Measurements from ENCODE around the gene AVL9. TPM values are rescaled to one million over a fixed set of nuclear protein-coding genes. Genes with fewer than 3 reads are reported as not detected.

AVL9 gene
- total and polyA plus RNA-seq, 2 of the 13 experiments (the other 11 are each of a cell fraction or from before 2014, with no cell fraction given): 29.9 to 48.0 TPM

DNA sequence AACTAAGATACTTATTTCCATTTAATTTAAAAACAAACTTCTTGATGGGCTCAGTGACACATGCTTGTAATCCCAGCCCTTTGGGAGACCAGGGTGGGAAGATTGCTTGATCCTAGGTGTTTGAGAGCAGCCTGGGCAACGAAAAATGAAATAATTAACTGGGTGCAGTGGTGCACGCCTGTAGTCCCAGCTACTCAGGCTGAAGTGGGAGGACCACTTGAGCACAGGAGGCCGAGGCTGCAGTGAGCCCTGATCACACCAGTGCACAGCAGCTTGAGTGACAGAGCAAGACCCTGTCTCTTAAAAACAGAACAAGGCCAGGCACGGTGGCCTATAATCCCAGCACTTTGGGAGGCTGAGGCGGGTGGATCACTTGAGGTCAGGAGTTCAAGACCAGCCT is 37.4 kb downstream of the AVL9 start:
- in situ Hi-C loops (cut with HindIII; ENCODE audit: extremely low pct_ligation_motif_present, low pct_unique_long_range_greater_than_20kb): no loop called here
- no peak overlapping the region for H3K4me2 ChIP-seq (ENCODE audit: low read depth, low read length)
- no peak for FAIRE-seq

More for the DNA sequence above, 37.4 kb downstream of the AVL9 start:
- Histone ChIP-seq H3K4me3 (replicated peaks in 1 of 3; ENCODE audit: insufficient read depth in 1 of 3, low read depth in 2 of 3, low read length in 3 of 3) (no peak overlapping the region), H3K36me3 (replicated peaks in 1 of 2; ENCODE audit: control insufficient read depth in 1 of 2, insufficient read depth in 2 of 2, low read length in 2 of 2) (peaks cover 2 to 10% of the 10 kb centered on the region in 2 experiments; a peak in 3 of 5 replicates), H3K79me2 (ENCODE audit: insufficient read depth, low read length) (peaks cover 39% of the 10 kb centered on the region), H3K9me3 (ENCODE audit: low read length) (no peaks in the 10 kb centered on the region), H2AFZ (ENCODE audit: low read length) (no peak overlapping the region), H3K27ac (ENCODE audit: extremely low read length, insufficient read depth, low read length) (no peak overlapping the region), H4K20me1 (ENCODE audit: insufficient read depth, low read length) (0 out of 2 replicates have a peak, but pooled peaks cover 2% of the 10 kb centered on the region), H3K4me1 (ENCODE audit: insufficient read depth, low read length) (no peaks in the 10 kb centered on the region), H3K27me3 (ENCODE audit: control insufficient read depth in 1 of 2, insufficient read depth in 2 of 2, low read length in 2 of 2) (no peaks in the 10 kb centered on the region), H3K9ac (ENCODE audit: insufficient read depth, low read depth, low read length) (no peak overlapping the region)
- TF ChIP-seq PCBP2 (optimal IDR thresholded peaks at IDR 0.05; ENCODE audit: low read depth, low read length, poor library complexity, severe bottlenecking): no peak
- TF ChIP-seq, protein P1, sequence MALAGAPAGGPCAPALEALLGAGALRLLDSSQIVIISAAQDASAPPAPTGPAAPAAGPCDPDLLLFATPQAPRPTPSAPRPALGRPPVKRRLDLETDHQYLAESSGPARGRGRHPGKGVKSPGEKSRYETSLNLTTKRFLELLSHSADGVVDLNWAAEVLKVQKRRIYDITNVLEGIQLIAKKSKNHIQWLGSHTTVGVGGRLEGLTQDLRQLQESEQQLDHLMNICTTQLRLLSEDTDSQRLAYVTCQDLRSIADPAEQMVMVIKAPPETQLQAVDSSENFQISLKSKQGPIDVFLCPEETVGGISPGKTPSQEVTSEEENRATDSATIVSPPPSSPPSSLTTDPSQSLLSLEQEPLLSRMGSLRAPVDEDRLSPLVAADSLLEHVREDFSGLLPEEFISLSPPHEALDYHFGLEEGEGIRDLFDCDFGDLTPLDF (CRISPR knock-in tag; IDR thresholded peaks at IDR 0.05): no peak
- TF ChIP-seq, protein P2, sequence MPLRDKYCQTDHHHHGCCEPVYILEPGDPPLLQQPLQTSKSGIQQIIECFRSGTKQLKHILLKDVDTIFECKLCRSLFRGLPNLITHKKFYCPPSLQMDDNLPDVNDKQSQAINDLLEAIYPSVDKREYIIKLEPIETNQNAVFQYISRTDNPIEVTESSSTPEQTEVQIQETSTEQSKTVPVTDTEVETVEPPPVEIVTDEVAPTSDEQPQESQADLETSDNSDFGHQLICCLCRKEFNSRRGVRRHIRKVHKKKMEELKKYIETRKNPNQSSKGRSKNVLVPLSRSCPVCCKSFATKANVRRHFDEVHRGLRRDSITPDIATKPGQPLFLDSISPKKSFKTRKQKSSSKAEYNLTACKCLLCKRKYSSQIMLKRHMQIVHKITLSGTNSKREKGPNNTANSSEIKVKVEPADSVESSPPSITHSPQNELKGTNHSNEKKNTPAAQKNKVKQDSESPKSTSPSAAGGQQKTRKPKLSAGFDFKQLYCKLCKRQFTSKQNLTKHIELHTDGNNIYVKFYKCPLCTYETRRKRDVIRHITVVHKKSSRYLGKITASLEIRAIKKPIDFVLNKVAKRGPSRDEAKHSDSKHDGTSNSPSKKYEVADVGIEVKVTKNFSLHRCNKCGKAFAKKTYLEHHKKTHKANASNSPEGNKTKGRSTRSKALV (CRISPR knock-in tag; IDR thresholded peaks at IDR 0.05): no peak
- ATAC-seq: no peak
- BruUV-seq (replicated peaks): no TSS peak
- intact Hi-C loops (cut with micrococcal nuclease; ENCODE audit: unreplicated experiment): no loop called here
- ChIA-PET POLR2A (no interaction called here), CTCF (ENCODE audit: low intra/inter-chr PET ratio, low total read pairs) (no interaction called here)
- no peak for DNase-seq (ENCODE audit: low spot score)
- 96% methylated on average over 5 of the region's 5 CpGs for WGBS (ENCODE audit: low lambda C conversion rate)

Measured in HepG2 (cell line).